Neuronal stem cell (in vitro differentiated cells): ENCODE measurements around the gene MUC5B. TPM values are rescaled to one million over a fixed set of nuclear protein-coding genes. Genes with fewer than 3 reads are reported as not detected.

Experiments used
- small RNA-seq: library from polyadenylated mRNA; stranded (forward); fragments of <200 nt; extraction: miRNeasy Mini kit (QIAGEN cat#:217004); gene quantifications from one replicate; pipeline ENCODE3, GENCODE V24; 2013; ENCODE audit not compliant: insufficient read depth

MUC5B gene

Small RNA genes lying within 50 kb of the gene (small RNA-seq; reads per million reads assigned to genes)
- not detected for gene MIR6744
